ENCODE measurements around the gene IQGAP3. TPM values are rescaled to one million over a fixed set of nuclear protein-coding genes. Genes with fewer than 3 reads are reported as not detected.
A peak's percentile ranks its signal among the peaks of the same experiment; 100 is the strongest.

Gene IQGAP3
- total RNA-seq, 8 experiments from 2014 or later = 0.20 to 11.6 (median 1.5) TPM

DNA sequence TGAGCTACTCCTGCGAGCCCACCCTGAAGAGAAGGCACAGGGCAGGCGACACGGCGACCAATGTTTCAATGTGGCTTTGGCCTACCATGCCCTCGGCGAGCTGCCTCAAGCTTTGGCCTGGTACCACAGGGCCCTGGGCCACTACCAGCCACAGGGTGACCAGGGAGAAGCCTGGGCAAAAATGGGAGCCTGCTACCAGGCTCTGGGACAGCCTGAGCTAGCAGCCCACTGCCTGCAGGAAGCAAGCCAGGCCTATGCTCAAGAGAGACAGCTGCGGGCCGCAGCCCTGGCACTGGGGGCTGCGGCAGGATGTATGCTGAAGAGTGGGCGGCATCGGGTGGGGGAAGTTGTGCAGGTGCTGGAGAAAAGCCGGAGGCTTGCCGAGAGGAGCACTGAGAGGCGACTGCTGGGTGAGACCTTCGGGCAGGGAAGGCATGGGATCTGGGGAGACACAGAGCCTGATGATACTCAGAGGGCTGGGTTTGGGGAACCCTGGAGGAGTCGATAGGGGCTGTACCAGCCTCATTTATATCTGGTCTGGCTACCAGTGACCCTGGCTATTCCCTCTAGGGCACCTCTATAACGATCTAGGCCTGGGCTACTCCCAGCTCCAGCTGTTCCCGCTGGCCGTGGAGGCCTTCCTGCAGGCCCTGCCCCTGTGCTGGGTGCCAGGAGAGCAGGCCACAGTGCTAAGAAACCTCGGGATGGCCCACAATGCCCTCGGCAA, 9.5 kb upstream of the IQGAP3 start:
- Histone ChIP-seq H3K4me3 (no peak overlapping the region), H3K4me1 (replicated peaks in 1 of 2) (peaks cover 12 to 16% of the 10 kb centered on the region in 2 donors), H3K27ac (no peak overlapping the region)
- in situ Hi-C loops (cut with MboI; ENCODE audit: low pct_unique_long_range_greater_than_20kb in 2 of 9, low sequenced_read_pairs in 9 of 9, unreplicated experiment in 9 of 9) = no loop called here
- WGBS, 10 experiments = 53 to 100% (median 86%) methylated on average over 1 to 14 of the region's 21 CpGs; no CpG with 5 or more reads in 4 of the 10 experiments
- ATAC-seq (replicated peaks in 6 of 8) = peak in 1 of 8 experiments; percentile 33

DNA sequence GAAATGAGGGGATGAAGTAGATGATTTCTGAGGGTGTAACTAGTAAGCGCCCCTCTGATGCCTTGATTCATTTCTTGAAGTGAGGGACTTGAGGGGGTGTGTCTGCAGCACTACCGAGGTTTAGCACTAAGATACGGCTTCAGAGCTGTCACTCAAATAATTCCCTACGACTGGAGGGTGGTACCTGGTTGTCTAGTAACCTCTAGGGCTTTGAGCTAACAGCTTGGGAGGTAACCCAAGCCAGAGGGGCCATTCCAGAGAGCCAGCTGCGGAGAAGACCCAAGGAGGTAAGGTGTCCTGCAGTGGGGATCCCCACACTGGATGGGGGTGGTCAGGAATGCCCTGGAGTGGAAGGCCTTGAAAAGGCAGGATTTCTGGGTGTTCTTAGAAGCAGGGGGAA, 7.1 kb upstream of the IQGAP3 start, which contains the start of gene TTC24:
TSS of gene TTC24 (plus strand) at position 252 of the 400 bp plus-strand sequence. CDS start 1,642 bp downstream, outside the sequence.
- no peak for ATAC-seq (replicated peaks in 6 of 8)
- peaks cover 12 to 16% of the 10 kb centered on the region in 2 donors for H3K4me1 ChIP-seq (replicated peaks in 1 of 2)
- no peak within 1 kb of the TSS for H3K4me3 ChIP-seq
- peak within 1 kb of the TSS; percentile 32 to 60 for H3K27ac ChIP-seq
- in situ Hi-C loops (cut with MboI; ENCODE audit: low pct_unique_long_range_greater_than_20kb in 2 of 9, low sequenced_read_pairs in 9 of 9, unreplicated experiment in 9 of 9) = no loop called here
- 20 to 89% (median 68%) methylated on average over 1 to 4 of the region's 5 CpGs; no CpG with 5 or more reads in 1 of the 10 experiments for WGBS, 10 experiments

DNA sequence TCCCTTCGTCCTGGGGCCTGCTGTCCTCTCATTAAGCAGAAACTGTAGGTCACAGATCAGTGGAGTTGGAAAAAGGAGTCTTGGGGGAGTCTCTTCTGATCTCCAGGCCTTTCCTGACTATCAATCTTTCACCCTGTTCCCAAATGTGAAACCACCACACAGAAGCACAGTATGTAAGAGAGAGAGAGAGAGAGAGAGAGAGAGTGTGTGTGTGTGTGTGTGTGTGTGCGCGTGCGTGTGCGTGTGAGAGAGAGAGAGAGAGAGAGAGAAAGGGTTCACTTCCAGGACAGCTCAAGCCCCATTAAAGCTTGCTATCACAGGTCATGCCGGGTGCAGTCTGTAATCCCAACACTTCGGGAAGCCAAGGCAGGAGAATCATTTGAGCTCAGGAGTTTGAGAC, 5.7 kb upstream of the IQGAP3 start:
- no peak overlapping the region for H3K4me3 ChIP-seq

DNA sequence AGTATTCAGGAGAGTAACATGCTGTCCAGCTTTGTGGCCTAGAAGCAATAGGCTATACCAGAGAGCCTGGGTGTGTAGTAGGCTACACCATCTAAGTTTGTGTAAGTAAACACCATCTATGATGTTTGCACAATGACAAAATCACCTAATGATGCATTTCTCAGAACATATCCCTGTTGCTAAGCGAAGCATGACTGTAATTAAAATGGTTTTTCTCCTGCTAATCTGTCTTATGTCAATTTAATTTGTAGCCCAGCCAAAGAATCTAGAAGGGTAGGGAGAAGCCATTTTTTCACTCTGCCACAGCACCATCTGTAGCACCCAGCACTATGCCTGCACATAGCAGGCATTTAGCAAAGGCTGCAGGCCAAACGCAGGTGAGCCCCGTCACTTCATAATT, 5.2 kb upstream of the IQGAP3 start:
- Histone ChIP-seq H3K4me3 (no peak overlapping the region), H3K4me1 (replicated peaks in 1 of 2) (peaks cover 12 to 14% of the 10 kb centered on the region in 2 donors), H3K27ac (peak overlapping the region; percentile 43 to 75)
- in situ Hi-C loops (cut with MboI; ENCODE audit: low pct_unique_long_range_greater_than_20kb in 2 of 9, low sequenced_read_pairs in 9 of 9, unreplicated experiment in 9 of 9) = no loop called here
- peak in 5 of 8 experiments; percentile 44 to 59 (median 55) for ATAC-seq (replicated peaks in 6 of 8)
- 56 to 100% (median 78%) methylated on average over 1 to 3 of the region's 3 CpGs; no CpG with 5 or more reads in 4 of the 10 experiments for WGBS, 10 experiments

More for the DNA sequence above, 5.7 kb upstream of the IQGAP3 start:
- peak in 5 of 8 experiments; percentile 60 to 90 (median 84) for ATAC-seq (replicated peaks in 6 of 8)
- Histone ChIP-seq H3K27ac (peak overlapping the region; percentile 43 to 75), H3K4me1 (replicated peaks in 1 of 2) (peaks cover 12 to 14% of the 10 kb centered on the region in 2 donors)
- 17 to 67% (median 40%) methylated on average over 1 to 4 of the region's 7 CpGs; no CpG with 5 or more reads in 6 of the 10 experiments for WGBS, 10 experiments
- in situ Hi-C loops (cut with MboI; ENCODE audit: low pct_unique_long_range_greater_than_20kb in 2 of 9, low sequenced_read_pairs in 9 of 9, unreplicated experiment in 9 of 9) = no loop called here

DNA sequence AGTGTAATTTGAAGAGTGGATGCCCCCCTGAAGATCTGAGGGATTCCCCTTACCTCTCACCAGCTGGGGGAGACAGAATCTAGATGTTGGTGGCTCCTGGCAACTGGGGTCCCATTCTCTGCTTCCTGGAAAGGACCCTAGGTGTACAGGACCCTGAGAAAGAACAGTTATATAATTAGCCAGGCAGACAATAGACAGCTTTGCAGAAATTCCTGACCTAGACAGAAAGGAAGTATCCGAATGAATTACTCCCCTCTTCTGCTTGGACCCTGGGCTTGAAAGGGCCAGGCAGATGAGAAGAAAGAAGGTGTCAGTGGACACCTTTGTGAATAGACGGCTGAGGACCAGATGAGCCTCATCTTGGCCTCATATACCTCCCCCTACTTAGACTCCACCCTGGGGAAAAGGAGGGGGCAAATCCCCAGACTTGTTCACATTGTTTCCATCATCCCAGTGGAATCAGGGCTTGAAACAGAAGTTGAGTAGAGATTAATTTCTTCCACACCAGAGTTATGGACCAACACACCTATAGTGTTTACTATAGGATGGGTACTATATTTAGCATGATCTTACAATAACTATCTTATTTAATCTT, 1.8 kb upstream of the IQGAP3 start:
- Histone ChIP-seq H3K4me3 (no peak overlapping the region), H3K4me1 (replicated peaks in 1 of 2) (peaks cover 14 to 17% of the 10 kb centered on the region in 2 donors), H3K27ac (no peak overlapping the region)
- no peak for ATAC-seq (replicated peaks in 6 of 8)
- in situ Hi-C loops (cut with MboI; ENCODE audit: low pct_unique_long_range_greater_than_20kb in 2 of 9, low sequenced_read_pairs in 9 of 9, unreplicated experiment in 9 of 9) = no loop called here
- WGBS, 10 experiments = 20 to 83% (median 66%) methylated on average over 1 to 2 of the region's 2 CpGs; no CpG with 5 or more reads in 3 of the 10 experiments

DNA sequence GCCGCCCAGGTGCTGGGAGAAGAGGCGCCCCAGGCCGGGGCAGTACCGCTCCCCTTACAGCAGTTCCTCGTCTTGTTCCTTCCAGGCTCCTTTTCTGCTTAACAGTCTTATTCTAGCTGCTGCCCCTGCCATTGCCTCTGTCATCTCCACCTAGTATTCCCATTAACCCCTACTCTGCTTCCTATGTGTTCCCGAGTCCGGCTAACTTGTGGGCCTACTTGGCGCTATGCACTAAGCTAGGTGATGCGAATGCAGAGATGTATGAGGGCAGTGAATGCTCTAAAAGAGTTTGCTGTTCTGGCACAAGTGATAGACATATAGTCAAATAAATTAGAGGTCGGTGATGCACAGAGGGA, 276 bp upstream of the IQGAP3 start:
- in situ Hi-C loops (cut with MboI; ENCODE audit: low pct_unique_long_range_greater_than_20kb in 2 of 9, low sequenced_read_pairs in 9 of 9, unreplicated experiment in 9 of 9) = no loop called here
- 23 to 100% (median 42%) methylated on average over 1 to 10 of the region's 10 CpGs; no CpG with 5 or more reads in 3 of the 10 experiments for WGBS, 10 experiments
- Histone ChIP-seq H3K4me1 (replicated peaks in 1 of 2) (peaks cover 3 to 7% of the 10 kb centered on the region in 2 donors), H3K4me3 (peak overlapping the region; percentile 23 to 49 (median 30)), H3K27ac (no peak overlapping the region)
- ATAC-seq (replicated peaks in 6 of 8) = peak in 1 of 8 experiments; percentile 3

DNA sequence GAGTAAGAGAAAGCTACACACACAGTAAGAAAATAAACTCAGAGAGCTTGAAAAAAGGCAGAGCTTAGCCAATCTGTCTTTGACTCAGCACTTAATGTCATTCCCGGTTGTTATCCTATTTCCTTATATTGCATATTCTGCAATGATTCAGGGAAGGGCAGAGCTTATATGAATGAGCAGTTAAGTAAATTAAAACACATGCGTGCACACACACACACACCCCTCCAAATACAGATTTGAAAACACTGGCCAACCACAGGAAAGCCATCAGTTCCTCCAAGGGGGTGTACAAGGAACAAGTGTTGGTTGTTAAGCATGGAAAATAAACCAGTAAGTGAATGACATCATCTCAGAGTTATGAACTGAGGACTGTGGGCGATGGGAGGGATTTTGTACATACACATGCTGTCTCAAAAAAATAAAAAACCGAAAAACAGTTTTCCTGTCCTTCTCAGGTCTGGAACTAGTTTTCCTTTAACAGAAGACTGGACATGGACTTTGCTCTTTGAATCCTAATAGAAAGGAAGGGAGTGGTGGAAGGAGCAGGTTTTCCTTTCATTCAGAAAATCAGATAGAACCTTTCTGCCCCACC, 1.0 kb downstream of the IQGAP3 start:
- WGBS, 10 experiments = 0 to 61% (median 45%) methylated on average over 2 to 4 of the region's 4 CpGs
- Histone ChIP-seq H3K4me3 (peak overlapping the region in 1 of 5 donors; percentile 49), H3K4me1 (replicated peaks in 1 of 2) (peaks cover 0 to 5% of the 10 kb centered on the region in 2 donors), H3K27ac (no peak overlapping the region)
- peak in 3 of 8 experiments; percentile 75 to 83 (median 78) for ATAC-seq (replicated peaks in 6 of 8)
- in situ Hi-C loops (cut with MboI; ENCODE audit: low pct_unique_long_range_greater_than_20kb in 2 of 9, low sequenced_read_pairs in 9 of 9, unreplicated experiment in 9 of 9) = no loop called here

DNA sequence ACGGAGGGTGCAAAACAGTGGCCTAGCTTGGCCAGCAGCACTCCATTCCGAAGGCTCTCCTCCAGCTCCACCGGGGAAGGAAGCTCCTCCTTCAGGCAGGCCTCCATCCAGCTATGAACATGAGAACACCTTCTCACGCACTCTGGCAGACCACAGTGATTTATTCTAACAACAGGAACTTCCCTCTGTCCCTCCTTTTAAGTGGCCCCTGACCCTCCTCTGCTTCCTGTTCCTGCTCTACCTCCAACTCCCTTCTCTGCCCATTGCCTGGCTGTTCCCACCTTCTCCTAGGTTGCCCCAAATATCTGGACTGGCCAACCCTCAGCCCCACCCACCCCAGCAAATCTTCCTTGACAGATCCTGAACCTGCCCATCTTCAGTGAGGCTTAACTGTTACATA, 5.9 kb downstream of the IQGAP3 start:
- WGBS, 10 experiments = 86 to 100% (median 100%) methylated on average over 1 to 4 of the region's 4 CpGs; no CpG with 5 or more reads in 5 of the 10 experiments
- Histone ChIP-seq H3K27ac (no peak overlapping the region), H3K4me1 (replicated peaks in 1 of 2) (no peaks in the 10 kb centered on the region), H3K4me3 (no peak overlapping the region)
- in situ Hi-C loops (cut with MboI; ENCODE audit: low pct_unique_long_range_greater_than_20kb in 2 of 9, low sequenced_read_pairs in 9 of 9, unreplicated experiment in 9 of 9) = no loop called here
- no peak for ATAC-seq (replicated peaks in 6 of 8)

DNA sequence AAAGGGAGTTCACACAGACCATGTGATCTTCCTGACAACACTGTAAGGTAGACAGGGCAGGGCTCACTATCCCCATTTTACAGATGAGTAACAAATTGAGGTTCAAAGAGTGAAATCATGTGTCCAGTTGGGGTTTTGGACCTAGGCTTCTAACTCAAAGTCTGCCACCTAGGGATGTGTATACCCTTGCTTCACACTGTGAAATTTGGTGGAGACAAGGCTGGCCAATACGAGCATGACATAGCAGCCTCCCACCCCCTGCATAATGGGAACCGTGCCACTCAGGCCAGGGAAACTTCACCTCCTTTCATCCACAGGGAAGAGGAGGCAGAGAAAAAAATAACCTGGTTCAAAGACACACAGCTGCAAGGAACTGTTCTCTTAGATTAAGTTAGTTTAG, 6.8 kb downstream of the IQGAP3 start:
- no peak for ATAC-seq (replicated peaks in 6 of 8)
- Histone ChIP-seq H3K4me1 (replicated peaks in 1 of 2) (no peaks in the 10 kb centered on the region), H3K4me3 (no peak overlapping the region), H3K27ac (no peak overlapping the region)
- 20 to 86% (median 82%) methylated on average over 1 to 2 of the region's 2 CpGs; no CpG with 5 or more reads in 4 of the 10 experiments for WGBS, 10 experiments
- in situ Hi-C loops (cut with MboI; ENCODE audit: low pct_unique_long_range_greater_than_20kb in 2 of 9, low sequenced_read_pairs in 9 of 9, unreplicated experiment in 9 of 9) = no loop called here

DNA sequence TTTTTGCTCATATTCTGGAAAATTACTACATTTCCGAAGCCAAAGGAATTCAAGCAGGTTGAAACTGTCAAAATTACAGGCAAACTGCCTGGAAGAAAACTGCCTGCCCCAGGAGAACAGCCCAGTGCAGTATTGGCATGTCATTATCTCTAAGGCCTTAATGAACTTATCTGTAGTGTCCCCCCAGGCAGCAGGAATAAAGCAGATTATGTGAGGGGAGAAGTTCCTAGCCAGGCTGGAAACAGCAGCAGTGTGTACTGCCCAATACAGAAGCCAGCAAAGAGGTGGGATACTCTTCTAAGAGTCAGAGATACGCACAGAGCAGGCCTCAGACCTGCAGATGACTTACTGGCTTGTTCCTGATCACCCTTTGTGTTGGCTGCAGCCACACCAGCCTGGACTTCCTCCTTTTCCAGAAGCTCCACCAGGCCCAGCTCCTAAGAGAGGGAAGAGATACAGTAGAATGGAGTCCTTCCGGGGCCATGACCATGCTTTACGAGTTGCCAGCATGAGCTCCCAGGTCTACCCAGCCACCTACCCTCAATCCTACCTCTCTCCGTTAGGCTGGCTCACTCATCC, 11.7 kb downstream of the IQGAP3 start:
- in situ Hi-C loops (cut with MboI; ENCODE audit: low pct_unique_long_range_greater_than_20kb in 2 of 9, low sequenced_read_pairs in 9 of 9, unreplicated experiment in 9 of 9) = no loop called here
- WGBS, 10 experiments = 50 to 80% (median 68%) methylated on average over 2 to 5 of the region's 5 CpGs; no CpG with 5 or more reads in 3 of the 10 experiments
- no peak overlapping the region for H3K4me3 ChIP-seq
- ATAC-seq (replicated peaks in 6 of 8) = no peak
- no peaks in the 10 kb centered on the region for H3K4me1 ChIP-seq (replicated peaks in 1 of 2)
- H3K27ac ChIP-seq = no peak overlapping the region

DNA sequence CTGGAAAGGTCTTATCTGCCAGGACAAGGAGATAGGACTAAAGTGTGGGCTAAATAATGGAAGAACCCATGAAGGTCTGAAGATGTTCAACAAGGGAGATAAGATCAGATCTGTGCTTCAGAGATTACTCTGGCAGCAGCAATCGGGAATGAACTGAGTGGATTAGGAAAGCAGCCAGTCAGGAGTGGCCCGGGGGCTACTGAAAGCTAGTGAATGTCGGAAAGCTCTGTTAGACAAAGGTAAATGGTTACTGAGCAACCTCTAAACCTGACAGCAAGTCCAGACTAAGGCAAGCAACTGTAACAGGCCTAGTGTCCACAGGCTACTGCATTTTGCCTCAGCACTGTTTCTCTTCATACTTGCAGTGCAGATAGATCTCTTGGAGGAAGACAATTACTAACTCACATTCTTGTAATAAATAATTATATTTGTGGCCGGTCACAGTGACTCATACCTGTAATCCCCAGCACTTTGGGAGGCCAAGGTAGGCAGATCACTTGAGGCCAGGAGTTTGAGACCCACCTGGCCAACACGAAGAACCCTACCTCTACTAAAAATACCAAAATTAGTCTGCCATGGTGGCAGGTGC, 12.5 kb downstream of the IQGAP3 start:
- Histone ChIP-seq H3K4me1 (replicated peaks in 1 of 2) (no peaks in the 10 kb centered on the region), H3K27ac (no peak overlapping the region), H3K4me3 (no peak overlapping the region)
- 60 to 100% (median 72%) methylated on average over 1 to 5 of the region's 5 CpGs; no CpG with 5 or more reads in 2 of the 10 experiments for WGBS, 10 experiments
- no peak for ATAC-seq (replicated peaks in 6 of 8)
- in situ Hi-C loops (cut with MboI; ENCODE audit: low pct_unique_long_range_greater_than_20kb in 2 of 9, low sequenced_read_pairs in 9 of 9, unreplicated experiment in 9 of 9) = no loop called here

DNA sequence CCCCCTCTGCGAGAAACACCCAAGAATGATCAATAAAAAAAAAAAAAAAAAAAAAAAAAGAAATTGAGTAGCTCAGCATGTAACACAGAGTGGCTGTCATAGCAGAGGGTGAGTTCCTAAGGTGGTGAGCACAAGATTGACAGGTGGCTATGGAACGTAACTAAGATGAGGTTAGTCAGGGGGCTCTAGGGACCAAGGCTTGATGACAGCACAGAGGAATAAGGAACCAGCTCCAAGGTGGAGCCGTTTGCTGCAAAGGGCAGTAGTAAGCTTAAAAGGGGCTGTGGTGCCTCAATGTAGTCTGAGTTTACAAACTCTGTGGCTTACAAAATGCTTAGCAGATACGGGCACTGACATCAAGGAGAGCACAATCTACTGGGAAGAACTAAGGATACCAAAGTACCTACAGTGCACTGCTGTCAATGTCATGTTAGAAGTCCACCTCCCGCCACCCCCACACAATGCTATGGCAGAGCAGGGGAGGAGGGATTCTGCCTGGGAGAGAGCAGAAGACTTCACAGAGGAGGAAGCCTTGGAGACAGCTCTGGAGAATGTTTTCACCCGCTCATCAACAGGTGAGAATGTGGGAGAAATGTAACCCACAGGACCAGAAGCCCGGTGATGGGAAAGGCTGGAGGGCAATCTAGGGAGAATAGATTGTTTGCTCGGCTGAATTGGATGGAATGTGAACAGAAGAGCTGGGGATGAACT, 13.1 kb downstream of the IQGAP3 start:
- 74 to 100% (median 88%) methylated on average over 1 to 7 of the region's 8 CpGs; no CpG with 5 or more reads in 2 of the 10 experiments for WGBS, 10 experiments
- no peak overlapping the region for H3K27ac ChIP-seq
- H3K4me3 ChIP-seq = no peak overlapping the region
- no peaks in the 10 kb centered on the region for H3K4me1 ChIP-seq (replicated peaks in 1 of 2)
- in situ Hi-C loops (cut with MboI; ENCODE audit: low pct_unique_long_range_greater_than_20kb in 2 of 9, low sequenced_read_pairs in 9 of 9, unreplicated experiment in 9 of 9) = no loop called here
- no peak for ATAC-seq (replicated peaks in 6 of 8)

Measured in motor neuron (in vitro differentiated cells).